Immature natural killer cell (primary cell): ENCODE results near the gene SSH3. TPM values are rescaled to one million over a fixed set of nuclear protein-coding genes. Genes with fewer than 3 reads are reported as not detected.

ENCODE experiments used
- DNase-seq, 3 donors: peaks; one replicate each; pipeline ENCODE4 v3.0.0; 2022; ENCODE audit warnings: mixed read lengths in 1 of 3
- H3K27ac Mint-ChIP-seq, 6 donors: one replicate each; pipeline ENCODE4 v1.8.0; 2020; ENCODE audit warnings: mixed read lengths in 6 of 6, mild to moderate bottlenecking in 5 of 6, inconsistent platforms in 4 of 6, moderate library complexity in 3 of 6
- H3K27me3 Mint-ChIP-seq, 3 donors: one replicate each; pipeline ENCODE4 v1.8.0; 2020 to 2021; ENCODE audit warnings: low read depth in 3 of 3, mild to moderate bottlenecking in 3 of 3, mixed read lengths in 3 of 3, moderate library complexity in 3 of 3, inconsistent platforms in 1 of 3
- H3K36me3 Mint-ChIP-seq, 3 donors: one replicate each; pipeline ENCODE4 v1.8.0; 2020; ENCODE audit warnings: mixed read lengths in 3 of 3, inconsistent platforms in 2 of 3, mild to moderate bottlenecking in 2 of 3
- H3K4me1 Mint-ChIP-seq, 2 donors: one replicate each; pipeline ENCODE4 v1.8.0; 2020; ENCODE audit warnings: inconsistent platforms in 2 of 2, mild to moderate bottlenecking in 2 of 2, mixed read lengths in 2 of 2, moderate library complexity in 1 of 2
- H3K4me3 Mint-ChIP-seq, 5 donors: one replicate each; pipeline ENCODE4 v1.8.0; 2020; ENCODE audit warnings: mild to moderate bottlenecking in 5 of 5, mixed read lengths in 5 of 5, inconsistent platforms in 3 of 5, moderate library complexity in 3 of 5
- H3K9me3 Mint-ChIP-seq, 6 donors: one replicate each; pipeline ENCODE4 v1.8.0; 2020; ENCODE audit warnings: mild to moderate bottlenecking in 6 of 6, mixed read lengths in 6 of 6, inconsistent platforms in 4 of 6, moderate library complexity in 3 of 6
- polyA plus RNA-seq, 3 donors: library from polyadenylated mRNA; unstranded; fragments of 300-500 nt; fragmentation: Illumina TruSeq; gene quantifications; one replicate each; pipeline ENCODE4 v1.2.3, GENCODE V29; 2021

The SSH3 gene
- polyA plus RNA-seq, 3 donors from 2014 or later, result 1.1 to 4.8 (median 2.3) TPM

DNA sequence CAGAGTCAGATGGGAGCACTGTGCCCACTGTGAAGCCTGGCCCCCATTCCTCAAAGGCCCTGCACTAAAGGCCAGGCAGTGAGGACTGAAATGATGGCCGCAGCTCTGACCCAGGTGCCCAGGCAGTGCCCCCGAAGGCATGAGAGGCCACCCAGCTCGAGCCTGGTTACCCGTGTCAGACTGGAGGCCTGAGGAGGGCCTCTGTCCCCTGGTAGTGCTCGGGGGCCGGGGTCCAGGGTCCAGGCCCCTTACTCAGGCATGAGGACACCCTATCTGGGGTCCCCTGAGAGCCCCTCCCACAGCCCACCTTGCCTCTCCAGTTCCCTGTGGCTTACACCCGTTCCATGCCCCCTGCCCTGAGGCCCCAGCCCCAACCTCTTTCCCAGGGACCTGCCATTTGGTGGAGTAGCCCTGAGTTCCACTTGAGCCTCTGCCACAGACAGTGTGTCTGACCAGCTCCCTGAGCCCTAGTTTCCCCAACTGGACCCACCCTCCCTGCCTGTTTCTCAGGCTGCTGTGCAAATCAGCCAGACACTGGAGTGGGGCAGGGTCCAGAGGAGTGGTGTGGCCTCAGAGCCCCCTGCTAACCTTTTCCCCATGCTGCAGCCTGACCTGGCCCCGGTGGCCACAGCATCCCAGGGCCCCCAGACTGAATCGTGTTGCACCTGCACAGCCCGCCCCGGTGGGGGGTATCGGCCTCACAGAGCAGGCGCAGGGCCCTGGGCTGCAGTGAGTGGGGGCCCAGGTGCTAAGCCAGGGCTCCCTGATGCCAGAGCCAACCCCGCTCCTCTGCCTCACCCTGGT, 25.0 kb upstream of the SSH3 start:
- Mint-ChIP-seq H3K4me1 (peaks cover 64 to 69% of the 10 kb centered on the region in 2 donors), H3K27ac (peak overlapping the region; percentile 95 to 99 (median 97)), H3K27me3 (peaks cover 16 to 51% (median 21%) of the 10 kb centered on the region in 3 donors), H3K9me3 (no peaks in the 10 kb centered on the region), H3K4me3 (peak overlapping the region; percentile 56 to 88 (median 87)), H3K36me3 (peaks cover 4 to 11% (median 8%) of the 10 kb centered on the region in 3 donors)
- DNase-seq, result no peak

GRCh38 chr11:67278939-67279588, 24.3 kb upstream of the SSH3 start:
- Mint-ChIP-seq H3K9me3 (no peaks in the 10 kb centered on the region), H3K4me3 (peak overlapping the region in 4 of 5 donors; percentile 6 to 38 (median 26)), H3K4me1 (peaks cover 58 to 66% of the 10 kb centered on the region in 2 donors), H3K27ac (peak overlapping the region; percentile 91 to 99 (median 97)), H3K27me3 (peaks cover 15 to 47% (median 24%) of the 10 kb centered on the region in 3 donors), H3K36me3 (peaks cover 4 to 11% (median 8%) of the 10 kb centered on the region in 3 donors)
- no peak for DNase-seq

DNA sequence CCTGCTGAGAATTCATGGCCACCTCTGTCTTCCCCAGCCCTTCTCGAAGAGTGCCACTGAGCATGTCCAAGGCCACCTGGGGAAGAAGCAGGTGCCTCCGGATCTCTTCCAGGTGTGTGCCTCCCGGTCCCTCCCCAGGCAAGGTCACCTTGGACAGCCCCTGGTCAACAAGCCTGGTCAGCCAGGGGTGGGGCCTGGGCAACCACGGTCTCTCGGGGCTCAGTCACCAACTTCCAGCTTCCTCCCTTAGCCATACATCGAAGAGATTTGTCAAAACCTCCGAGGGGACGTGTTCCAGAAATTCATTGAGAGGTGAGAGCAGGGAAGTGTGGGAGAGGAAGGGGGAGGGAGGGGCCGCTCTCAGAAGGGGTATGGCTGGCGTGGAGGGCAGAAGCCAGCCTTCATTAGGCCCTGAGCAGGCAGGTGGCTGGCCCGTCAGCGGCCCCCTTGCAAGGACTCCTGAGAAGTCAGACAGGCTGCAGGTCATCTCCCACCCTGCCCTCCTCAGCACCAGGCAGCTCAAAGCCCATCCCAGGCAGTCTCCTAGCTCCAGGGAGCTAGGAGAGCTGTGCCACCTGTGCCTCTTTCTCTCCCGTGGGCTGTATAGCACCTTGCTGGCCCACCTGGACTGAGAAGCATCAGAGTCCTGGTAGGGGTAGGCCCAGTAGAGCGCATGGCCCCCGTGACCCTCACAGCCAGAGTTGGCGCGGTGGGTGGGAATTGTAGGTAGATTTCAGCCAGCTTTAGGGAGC, 23.6 kb upstream of the SSH3 start:
- no peak for DNase-seq
- H3K27ac Mint-ChIP-seq, result peak overlapping the region; percentile 91 to 99 (median 97)
- H3K27me3 Mint-ChIP-seq, result peaks cover 10 to 40% (median 25%) of the 10 kb centered on the region in 3 donors
- peaks cover 4 to 11% (median 8%) of the 10 kb centered on the region in 3 donors for H3K36me3 Mint-ChIP-seq
- no peaks in the 10 kb centered on the region for H3K9me3 Mint-ChIP-seq
- H3K4me1 Mint-ChIP-seq, result peaks cover 52 to 60% of the 10 kb centered on the region in 2 donors
- H3K4me3 Mint-ChIP-seq, result peak overlapping the region in 2 of 5 donors; percentile 17 to 25

DNA sequence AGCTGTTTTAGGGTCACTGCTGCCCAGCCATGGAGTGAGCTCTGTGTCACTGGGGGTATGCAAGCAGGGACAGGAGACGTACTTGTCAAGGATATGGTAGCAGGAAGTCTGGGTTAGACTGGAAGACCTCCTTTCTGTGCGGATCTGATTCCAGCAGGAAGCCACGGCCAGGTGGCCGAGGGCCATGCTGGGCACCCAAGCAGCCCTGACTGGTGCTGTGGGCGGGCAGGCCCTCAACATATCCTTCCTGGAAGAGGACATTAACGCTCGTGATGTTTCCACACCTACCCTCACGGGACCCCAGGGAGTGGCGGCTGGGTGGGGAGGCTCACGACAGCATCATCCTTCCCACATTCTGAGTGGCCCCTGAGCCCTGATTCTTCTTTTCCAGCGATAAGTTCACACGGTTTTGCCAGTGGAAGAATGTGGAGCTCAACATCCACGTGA, 23.0 kb upstream of the SSH3 start:
- Mint-ChIP-seq H3K27me3 (peaks cover 10 to 40% (median 25%) of the 10 kb centered on the region in 3 donors), H3K4me3 (no peak overlapping the region), H3K27ac (peak overlapping the region; percentile 90 to 99 (median 97)), H3K4me1 (peaks cover 48 to 57% of the 10 kb centered on the region in 2 donors), H3K9me3 (peaks cover 0 to 1% (median 0%) of the 10 kb centered on the region in 6 donors), H3K36me3 (peaks cover 4 to 11% (median 8%) of the 10 kb centered on the region in 3 donors)
- no peak for DNase-seq

DNA sequence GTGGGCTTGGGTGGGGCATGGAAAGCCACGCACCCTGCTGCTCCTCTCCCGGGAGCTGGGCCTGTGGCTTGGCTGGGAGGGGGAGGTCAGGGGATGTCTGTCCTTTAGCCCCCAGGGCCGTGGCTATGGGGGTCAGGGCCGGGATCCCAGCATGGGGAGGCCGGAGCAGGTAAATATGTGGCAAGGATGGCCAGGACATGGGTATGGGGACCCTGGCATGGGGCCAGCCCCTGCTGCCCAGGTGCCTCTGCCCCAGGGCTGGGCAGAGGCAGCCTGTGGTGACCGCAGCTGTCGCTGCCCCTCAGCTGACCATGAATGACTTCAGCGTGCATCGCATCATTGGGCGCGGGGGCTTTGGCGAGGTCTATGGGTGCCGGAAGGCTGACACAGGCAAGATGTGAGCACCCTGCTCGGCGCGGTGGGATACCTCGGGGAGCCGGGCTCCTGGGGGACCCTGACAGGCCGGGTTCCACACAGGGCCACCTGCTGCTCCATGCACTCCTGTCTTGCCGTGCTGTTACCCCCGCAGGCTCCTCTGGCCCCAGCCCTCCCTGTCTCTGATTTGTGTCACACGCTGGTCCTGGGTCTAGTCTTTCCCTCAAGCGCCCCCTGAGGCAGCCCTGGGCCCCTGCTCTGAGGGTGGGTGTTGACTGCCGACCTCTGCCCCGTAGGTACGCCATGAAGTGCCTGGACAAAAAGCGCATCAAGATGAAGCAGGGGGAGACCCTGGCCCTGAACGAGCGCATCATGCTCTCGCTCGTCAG, 22.4 kb upstream of the SSH3 start:
- Mint-ChIP-seq H3K27me3 (peaks cover 10 to 41% (median 25%) of the 10 kb centered on the region in 3 donors), H3K9me3 (peaks cover 0 to 1% (median 0%) of the 10 kb centered on the region in 6 donors), H3K36me3 (peaks cover 4 to 11% (median 8%) of the 10 kb centered on the region in 3 donors), H3K4me1 (peaks cover 42 to 54% of the 10 kb centered on the region in 2 donors), H3K4me3 (no peak overlapping the region), H3K27ac (peak overlapping the region in 3 of 6 donors; percentile 17 to 97 (median 97))
- no peak for DNase-seq

DNA sequence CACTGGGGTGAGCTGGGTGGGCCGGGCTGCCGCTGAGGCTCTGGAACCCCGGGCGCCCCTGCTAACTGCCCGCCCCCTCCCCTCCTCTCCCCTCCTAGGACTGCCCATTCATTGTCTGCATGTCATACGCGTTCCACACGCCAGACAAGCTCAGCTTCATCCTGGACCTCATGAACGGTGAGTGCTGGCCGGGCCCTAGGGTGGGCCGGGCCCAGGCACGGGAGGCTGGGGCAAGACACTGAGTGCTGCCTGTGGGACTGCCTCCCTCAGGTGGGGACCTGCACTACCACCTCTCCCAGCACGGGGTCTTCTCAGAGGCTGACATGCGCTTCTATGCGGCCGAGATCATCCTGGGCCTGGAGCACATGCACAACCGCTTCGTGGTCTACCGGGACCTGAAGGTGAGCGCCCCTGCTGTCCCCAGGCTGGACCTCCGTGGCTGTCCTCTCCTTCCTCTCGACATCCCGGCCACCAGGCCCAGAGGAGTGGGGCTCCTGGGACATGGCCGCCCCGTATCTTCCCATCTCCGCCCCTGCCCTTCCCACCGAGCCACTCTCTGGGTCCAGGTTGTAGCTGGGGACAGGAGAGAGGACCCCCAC, 21.7 kb upstream of the SSH3 start:
- Mint-ChIP-seq H3K36me3 (peaks cover 4 to 11% (median 8%) of the 10 kb centered on the region in 3 donors), H3K27ac (peak overlapping the region in 1 of 6 donors; percentile 66), H3K27me3 (peaks cover 9 to 38% (median 28%) of the 10 kb centered on the region in 3 donors), H3K4me3 (no peak overlapping the region), H3K9me3 (peaks cover 0 to 1% (median 0%) of the 10 kb centered on the region in 6 donors), H3K4me1 (peaks cover 42 to 53% of the 10 kb centered on the region in 2 donors)
- no peak for DNase-seq

- H3K27ac Mint-ChIP-seq, result peak overlapping the region in 5 of 6 donors; percentile 68 to 86 (median 77)
- DNase-seq, result no peak
- no peak overlapping the region for H3K4me3 Mint-ChIP-seq
- peaks cover 8 to 38% (median 26%) of the 10 kb centered on the region in 3 donors for H3K27me3 Mint-ChIP-seq
- peaks cover 4 to 11% (median 8%) of the 10 kb centered on the region in 3 donors for H3K36me3 Mint-ChIP-seq
- H3K9me3 Mint-ChIP-seq, result peaks cover 0 to 1% (median 0%) of the 10 kb centered on the region in 6 donors
- peaks cover 42 to 53% of the 10 kb centered on the region in 2 donors for H3K4me1 Mint-ChIP-seq
These were observed 21.0 kb upstream of the SSH3 start for GRCh38 chr11:67282155-67282875.

DNA sequence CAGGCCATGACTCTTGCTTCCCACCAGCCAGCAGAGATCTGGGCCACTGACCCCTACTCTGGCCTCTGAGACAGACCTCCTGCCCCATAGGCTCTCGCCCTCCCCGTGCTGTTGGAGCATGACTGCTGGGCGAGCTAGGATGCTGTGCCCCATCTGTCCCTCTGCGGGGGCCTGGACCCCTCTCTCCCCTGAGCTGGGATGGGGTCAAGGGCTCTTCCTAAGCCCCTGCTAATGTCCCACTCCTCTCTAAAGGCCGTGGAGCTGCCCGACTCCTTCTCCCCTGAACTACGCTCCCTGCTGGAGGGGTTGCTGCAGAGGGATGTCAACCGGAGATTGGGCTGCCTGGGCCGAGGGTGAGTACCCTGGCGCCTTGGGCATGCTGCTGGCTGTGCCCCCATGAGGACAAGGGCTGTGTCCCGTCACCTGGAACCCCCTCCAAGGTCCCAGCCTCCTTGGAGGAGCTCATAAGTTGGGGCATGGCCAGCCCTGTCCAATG, 20.4 kb upstream of the SSH3 start:
- Mint-ChIP-seq H3K27me3 (peaks cover 14 to 38% (median 26%) of the 10 kb centered on the region in 3 donors), H3K36me3 (peaks cover 4 to 11% (median 8%) of the 10 kb centered on the region in 3 donors), H3K4me3 (no peak overlapping the region), H3K4me1 (peaks cover 42 to 53% of the 10 kb centered on the region in 2 donors), H3K27ac (peak overlapping the region in 5 of 6 donors; percentile 26 to 82 (median 74)), H3K9me3 (peaks cover 0 to 1% (median 0%) of the 10 kb centered on the region in 6 donors)
- DNase-seq, result no peak

- H3K27me3 Mint-ChIP-seq, result peaks cover 20 to 44% (median 31%) of the 10 kb centered on the region in 3 donors
- peaks cover 43 to 51% of the 10 kb centered on the region in 2 donors for H3K4me1 Mint-ChIP-seq
- no peak overlapping the region for H3K4me3 Mint-ChIP-seq
- H3K9me3 Mint-ChIP-seq, result peaks cover 0 to 1% (median 0%) of the 10 kb centered on the region in 6 donors
- peaks cover 4 to 11% (median 8%) of the 10 kb centered on the region in 3 donors for H3K36me3 Mint-ChIP-seq
- H3K27ac Mint-ChIP-seq, result peak overlapping the region; percentile 16 to 82 (median 62)
- DNase-seq, result no peak
These were observed 19.8 kb upstream of the SSH3 start for GRCh38 chr11:67283481-67283963.

DNA sequence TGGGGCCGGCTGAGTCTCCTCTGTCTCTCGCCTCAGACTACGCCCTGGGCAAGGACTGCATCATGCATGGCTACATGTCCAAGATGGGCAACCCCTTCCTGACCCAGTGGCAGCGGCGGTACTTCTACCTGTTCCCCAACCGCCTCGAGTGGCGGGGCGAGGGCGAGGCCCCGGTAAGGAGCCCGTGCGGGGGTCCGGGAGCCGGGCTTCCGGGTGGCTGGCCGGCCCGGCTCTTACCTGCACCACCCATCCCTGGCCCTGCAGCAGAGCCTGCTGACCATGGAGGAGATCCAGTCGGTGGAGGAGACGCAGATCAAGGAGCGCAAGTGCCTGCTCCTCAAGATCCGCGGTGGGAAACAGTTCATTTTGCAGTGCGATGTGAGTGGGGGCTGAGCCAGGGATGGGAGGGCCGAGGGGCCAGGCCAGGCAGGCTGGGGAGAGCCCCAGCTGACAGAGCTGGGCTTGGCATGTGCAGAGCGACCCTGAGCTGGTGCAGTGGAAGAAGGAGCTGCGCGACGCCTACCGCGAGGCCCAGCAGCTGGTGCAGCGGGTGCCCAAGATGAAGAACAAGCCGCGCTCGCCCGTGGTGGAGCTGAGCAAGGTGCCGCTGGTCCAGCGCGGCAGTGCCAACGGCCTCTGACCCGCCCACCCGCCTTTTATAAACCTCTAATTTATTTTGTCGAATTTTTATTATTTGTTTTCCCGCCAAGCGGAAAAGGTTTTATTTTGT, 18.4 kb upstream of the SSH3 start:
- Mint-ChIP-seq H3K36me3 (peaks cover 4 to 8% (median 7%) of the 10 kb centered on the region in 3 donors), H3K27me3 (peaks cover 27 to 46% (median 36%) of the 10 kb centered on the region in 3 donors), H3K27ac (peak overlapping the region in 5 of 6 donors; percentile 64 to 100 (median 82)), H3K4me3 (peak overlapping the region in 2 of 5 donors; percentile 24 to 35), H3K9me3 (peaks cover 0 to 3% (median 0%) of the 10 kb centered on the region in 6 donors), H3K4me1 (peaks cover 28 to 44% of the 10 kb centered on the region in 2 donors)
- no peak for DNase-seq
